GM23338 (cell line): Measurements from ENCODE around the gene ZCCHC8. TPM values are rescaled to one million over a fixed set of nuclear protein-coding genes. Genes with fewer than 3 reads are reported as not detected.
"Not testable (repeated sequence)": the region's sequence is repeated elsewhere in the genome, so short reads cannot be mapped to it uniquely, and the experiment has no call there.

Experiments used
- ATAC-seq: fragments of 200-7000 bp; cut with Tn5 transposase; 3 replicates; pipeline ENCODE4 v1.9.1; 2020
- DNase-seq: peaks from one replicate; pipeline ENCODE4 v3.0.0-alpha.2; 2015; ENCODE audit warnings: low spot score
- H2AFZ ChIP-seq: fragments of 200-600 bp; sonication (generic); 2 replicates; pipeline ENCODE4 v1.8.0; 2016; ENCODE audit warnings: antibody characterized with exemption, mild to moderate bottlenecking, moderate library complexity
- H3F3A ChIP-seq: fragments of 200-600 bp; sonication (generic); replicated peaks from 2 replicates; pipeline ENCODE4 v1.8.0; 2017; ENCODE audit warnings: antibody characterized with exemption, mixed run types, low read depth
- H3K27ac ChIP-seq: fragments of 200-600 bp; sonication (generic); 2 replicates; pipeline ENCODE4 v1.6.1; 2016; ENCODE audit warnings: low read depth
- H3K27me3 ChIP-seq: fragments of 200-600 bp; sonication (generic); 2 replicates; pipeline ENCODE4 v1.8.0; 2016; ENCODE audit warnings: mild to moderate bottlenecking, mixed run types, moderate library complexity; ENCODE audit not compliant: insufficient read depth
- H3K36me3 ChIP-seq: fragments of 200-600 bp; sonication (generic); 2 replicates; pipeline ENCODE4 v1.8.0; 2016; ENCODE audit warnings: mild to moderate bottlenecking; ENCODE audit not compliant: insufficient read depth
- H3K4me1 ChIP-seq: fragments of 200-600 bp; sonication (generic); 2 replicates; pipeline ENCODE4 v1.8.0; 2016; ENCODE audit warnings: mild to moderate bottlenecking, moderate library complexity; ENCODE audit not compliant: insufficient read depth
- H3K4me2 ChIP-seq: fragments of 200-600 bp; sonication (generic); 2 replicates; pipeline ENCODE4 v1.7.1; 2017; ENCODE audit warnings: mixed run types
- H3K4me3 ChIP-seq: fragments of 200-600 bp; sonication (generic); 2 replicates; pipeline ENCODE4 v1.6.1; 2016; ENCODE audit warnings: mixed run types
- H3K79me2 ChIP-seq: fragments of 200-600 bp; sonication (generic); replicated peaks from 2 replicates; pipeline ENCODE4 v1.8.0; 2017; ENCODE audit warnings: mild to moderate bottlenecking; ENCODE audit not compliant: insufficient read depth
- H3K9me2 ChIP-seq: fragments of 200-600 bp; sonication (generic); 2 replicates; pipeline ENCODE4 v1.8.0; 2017; ENCODE audit not compliant: insufficient read depth
- H4K20me1 ChIP-seq: fragments of 200-600 bp; sonication (generic); replicated peaks from 2 replicates; pipeline ENCODE4 v1.8.0; 2017; ENCODE audit warnings: mild to moderate bottlenecking; ENCODE audit not compliant: insufficient read depth
- H3K27ac Mint-ChIP-seq: 2 replicates; pipeline ENCODE4 v1.8.0; 2020; ENCODE audit warnings: inconsistent platforms, mild to moderate bottlenecking, moderate library complexity, mixed read lengths
- H3K27me3 Mint-ChIP-seq: 3 replicates; pipeline ENCODE4 v1.8.0; 2022; ENCODE audit warnings: low read depth, mild to moderate bottlenecking, moderate library complexity, mixed read lengths, inconsistent platforms; ENCODE audit not compliant: insufficient read depth, poor library complexity
- H3K36me3 Mint-ChIP-seq: 3 replicates; pipeline ENCODE4 v1.8.0; 2021; ENCODE audit warnings: low read depth, mild to moderate bottlenecking, inconsistent platforms, moderate library complexity, mixed read lengths
- H3K4me1 Mint-ChIP-seq: 3 replicates; pipeline ENCODE4 v1.8.0; 2020; ENCODE audit warnings: mild to moderate bottlenecking, inconsistent platforms, mixed read lengths
- H3K4me3 Mint-ChIP-seq: 3 replicates; pipeline ENCODE4 v1.8.0; 2021; ENCODE audit warnings: moderate library complexity, mild to moderate bottlenecking, inconsistent platforms, mixed read lengths
- H3K9me3 Mint-ChIP-seq: 3 replicates; pipeline ENCODE4 v1.8.0; 2020; ENCODE audit warnings: moderate library complexity, mild to moderate bottlenecking, inconsistent platforms, mixed read lengths
- EZH2 ChIP-seq: fragments of 200-600 bp; sonication (generic); IDR thresholded peaks from one replicate; pipeline ENCODE4 v1.8.0; 2017; ENCODE audit warnings: antibody characterized with exemption, mild to moderate bottlenecking, low read depth; ENCODE audit not compliant: unreplicated experiment
- NANOG ChIP-seq: IDR thresholded peaks from 2 replicates; pipeline ENCODE4 v1.6.1; 2016; ENCODE audit warnings: antibody characterized with exemption, borderline replicate concordance
- POLR2AphosphoS5 ChIP-seq: IDR thresholded peaks from 2 replicates; pipeline ENCODE4 v1.6.1; 2016; ENCODE audit warnings: antibody characterized with exemption, low read depth
- ZNF114 ChIP-seq: fragments of 250-450 bp; sonication (Bioruptor Pico); IDR thresholded peaks from 2 replicates; pipeline ENCODE4 v1.5.0; 2020; ENCODE audit warnings: mild to moderate bottlenecking, moderate library complexity
- polyA plus RNA-seq: library from polyadenylated mRNA; unstranded; fragments of >200 nt; fragmentation: Nextera tagmentation; extraction: Ambion mirVana; gene quantifications from 2 replicates; pipeline ENCODE4 v1.2.1, GENCODE V29; 2016
- total RNA-seq: library from RNA; depleted of rRNA; stranded (reverse); fragments of >200 nt; shearing (Covaris generic); gene quantifications from 2 replicates; pipeline ENCODE4 v1.2.3, GENCODE V29; 2014
- TF ChIP-seq, protein P1 (sequence below): IDR thresholded peaks from 2 replicates; pipeline ENCODE4 v1.6.1; 2016; ENCODE audit warnings: antibody characterized with exemption
- TF ChIP-seq, protein P2 (sequence below), 2 experiments: fragments of 200-600 bp in 1 of 2; sonication (generic) in 1 of 2; conservative IDR thresholded peaks; 2 replicates each; pipeline versions ENCODE4 v1.5.1 to v1.6.1; 2016 to 2017; ENCODE audit warnings: antibody characterized with exemption in 2 of 2, low read depth in 2 of 2, mild to moderate bottlenecking in 2 of 2, moderate library complexity in 1 of 2

Gene ZCCHC8
- total and polyA plus RNA-seq, 2 experiments from 2014 or later: 23.9 to 39.0 TPM

DNA sequence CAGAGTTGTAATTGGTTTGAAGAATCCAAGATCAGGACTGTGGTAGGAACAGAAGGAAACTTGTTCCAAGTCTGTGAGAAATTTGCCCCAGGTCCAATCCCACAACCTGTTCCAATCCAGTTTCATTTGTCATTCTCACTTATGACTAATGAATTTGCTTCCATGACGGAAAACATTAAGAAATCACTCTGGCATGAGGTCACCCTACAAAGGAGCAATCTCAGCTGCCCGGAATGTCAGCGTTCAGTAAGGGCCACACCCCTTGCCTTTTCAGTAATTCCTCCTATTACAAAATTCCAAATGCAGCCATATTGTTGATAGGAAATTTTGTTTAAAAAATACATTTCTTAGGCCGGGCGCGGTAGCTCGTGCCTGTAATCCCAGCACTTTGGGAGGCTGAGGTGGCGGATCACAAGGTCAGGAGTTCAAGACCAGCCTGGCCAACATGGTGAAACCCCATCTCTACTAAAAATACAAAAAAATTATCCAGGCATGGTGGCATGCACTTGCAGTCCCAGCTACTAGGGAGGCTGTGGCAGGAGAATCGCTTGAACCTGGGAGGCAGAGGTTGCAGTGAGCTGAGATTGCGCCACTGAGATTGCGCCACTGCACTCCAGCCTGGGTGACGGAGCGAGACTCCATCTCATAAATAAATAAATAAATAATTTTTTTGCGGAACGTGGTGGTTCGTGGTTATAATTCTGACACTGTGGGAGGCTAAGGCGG lies 36.3 kb downstream of the ZCCHC8 start:
- not testable (repeated sequence) for H3K36me3 Mint-ChIP-seq, H3K36me3 ChIP-seq, H3K27ac Mint-ChIP-seq, H3K4me1 ChIP-seq, ATAC-seq, H3F3A ChIP-seq, H3K27ac ChIP-seq, H3K4me2 ChIP-seq, H2AFZ ChIP-seq, DNase-seq, H3K4me1 Mint-ChIP-seq, H3K27me3 Mint-ChIP-seq, H3K4me3 Mint-ChIP-seq, H3K4me3 ChIP-seq, H3K9me2 ChIP-seq, H3K27me3 ChIP-seq, H3K79me2 ChIP-seq, H3K9me3 Mint-ChIP-seq, H4K20me1 ChIP-seq

DNA sequence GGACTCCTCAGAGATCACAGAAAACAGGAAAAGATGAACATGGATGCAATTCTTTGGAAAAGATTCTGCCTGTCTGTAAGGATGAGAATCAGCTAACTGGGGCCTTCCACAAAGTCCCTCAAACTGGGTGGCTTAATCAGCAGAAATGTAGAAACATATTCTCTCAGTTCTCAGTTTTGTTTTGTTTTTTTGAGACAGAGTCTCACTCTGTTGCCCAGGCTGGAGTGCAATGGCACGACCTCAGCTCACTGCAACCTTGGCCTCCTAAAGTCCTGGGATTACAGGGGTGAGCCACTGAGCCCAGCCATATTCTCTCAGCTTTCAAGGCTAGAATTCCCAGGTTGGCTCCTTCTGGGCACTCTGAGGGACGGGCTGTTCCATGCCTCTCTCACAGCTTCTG lies 40.1 kb downstream of the ZCCHC8 start:
- H3K27me3 Mint-ChIP-seq: peaks cover 2% of the 10 kb centered on the region
- H2AFZ ChIP-seq: no peak overlapping the region; the same call in 1 of the 2 replicates

DNA sequence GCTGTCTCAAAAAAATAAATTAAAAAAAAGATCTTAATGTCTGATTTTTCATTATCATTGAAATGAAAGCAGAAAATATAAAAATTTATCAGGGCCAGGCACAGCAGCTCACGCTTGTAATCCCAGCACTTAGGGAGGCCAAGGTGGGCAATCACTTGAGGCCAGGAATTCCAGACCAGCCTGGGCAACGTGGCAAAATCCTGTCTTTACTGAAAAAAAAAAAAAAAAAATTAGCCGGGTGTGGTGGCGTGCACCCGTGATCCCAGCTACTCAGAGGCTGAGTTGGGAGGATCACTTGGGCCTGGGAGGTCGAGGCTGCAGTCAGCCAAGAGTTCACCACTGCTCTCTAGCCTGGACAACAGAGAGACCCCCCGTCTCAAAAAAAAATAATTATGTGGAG lies 40.7 kb downstream of the ZCCHC8 start:
- Histone ChIP-seq H3K9me2 (no peaks in the 10 kb centered on the region), H4K20me1 (no peaks in the 10 kb centered on the region), H3K4me1 (no peaks in the 10 kb centered on the region), H3K79me2 (no peaks in the 10 kb centered on the region), H3K36me3 (no peaks in the 10 kb centered on the region), H3K27ac (no peak overlapping the region), H2AFZ (no peak overlapping the region), H3K27me3 (no peaks in the 10 kb centered on the region), H3K4me3 (no peak overlapping the region), H3F3A (no peaks in the 10 kb centered on the region), H3K4me2 (no peak overlapping the region)
- H3K9me3 Mint-ChIP-seq: no peaks in the 10 kb centered on the region
- H3K4me1 Mint-ChIP-seq: no peaks in the 10 kb centered on the region
- no peak overlapping the region for H3K27ac Mint-ChIP-seq
- TF ChIP-seq, protein P1, sequence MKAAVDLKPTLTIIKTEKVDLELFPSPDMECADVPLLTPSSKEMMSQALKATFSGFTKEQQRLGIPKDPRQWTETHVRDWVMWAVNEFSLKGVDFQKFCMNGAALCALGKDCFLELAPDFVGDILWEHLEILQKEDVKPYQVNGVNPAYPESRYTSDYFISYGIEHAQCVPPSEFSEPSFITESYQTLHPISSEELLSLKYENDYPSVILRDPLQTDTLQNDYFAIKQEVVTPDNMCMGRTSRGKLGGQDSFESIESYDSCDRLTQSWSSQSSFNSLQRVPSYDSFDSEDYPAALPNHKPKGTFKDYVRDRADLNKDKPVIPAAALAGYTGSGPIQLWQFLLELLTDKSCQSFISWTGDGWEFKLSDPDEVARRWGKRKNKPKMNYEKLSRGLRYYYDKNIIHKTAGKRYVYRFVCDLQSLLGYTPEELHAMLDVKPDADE: no peak
- TF ChIP-seq POLR2AphosphoS5: no peak
- TF ChIP-seq NANOG: no peak
- DNase-seq: no peak
- H3K27me3 Mint-ChIP-seq: peaks cover 2% of the 10 kb centered on the region
- H3K36me3 Mint-ChIP-seq: no peaks in the 10 kb centered on the region
- ATAC-seq: no peak
- H3K4me3 Mint-ChIP-seq: no peak overlapping the region

More for the DNA sequence above, 40.1 kb downstream of the ZCCHC8 start:
- no peaks in the 10 kb centered on the region for H3K9me3 Mint-ChIP-seq
- H3F3A ChIP-seq: no peaks in the 10 kb centered on the region
- H3K4me3 Mint-ChIP-seq: no peak overlapping the region
- no peak overlapping the region for H3K4me3 ChIP-seq
- TF ChIP-seq EZH2 (no peak), POLR2AphosphoS5 (no peak), ZNF114 (CRISPR knock-in tag) (no peak)
- TF ChIP-seq, protein P2, sequence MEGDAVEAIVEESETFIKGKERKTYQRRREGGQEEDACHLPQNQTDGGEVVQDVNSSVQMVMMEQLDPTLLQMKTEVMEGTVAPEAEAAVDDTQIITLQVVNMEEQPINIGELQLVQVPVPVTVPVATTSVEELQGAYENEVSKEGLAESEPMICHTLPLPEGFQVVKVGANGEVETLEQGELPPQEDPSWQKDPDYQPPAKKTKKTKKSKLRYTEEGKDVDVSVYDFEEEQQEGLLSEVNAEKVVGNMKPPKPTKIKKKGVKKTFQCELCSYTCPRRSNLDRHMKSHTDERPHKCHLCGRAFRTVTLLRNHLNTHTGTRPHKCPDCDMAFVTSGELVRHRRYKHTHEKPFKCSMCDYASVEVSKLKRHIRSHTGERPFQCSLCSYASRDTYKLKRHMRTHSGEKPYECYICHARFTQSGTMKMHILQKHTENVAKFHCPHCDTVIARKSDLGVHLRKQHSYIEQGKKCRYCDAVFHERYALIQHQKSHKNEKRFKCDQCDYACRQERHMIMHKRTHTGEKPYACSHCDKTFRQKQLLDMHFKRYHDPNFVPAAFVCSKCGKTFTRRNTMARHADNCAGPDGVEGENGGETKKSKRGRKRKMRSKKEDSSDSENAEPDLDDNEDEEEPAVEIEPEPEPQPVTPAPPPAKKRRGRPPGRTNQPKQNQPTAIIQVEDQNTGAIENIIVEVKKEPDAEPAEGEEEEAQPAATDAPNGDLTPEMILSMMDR (conservative IDR thresholded peaks at IDR 0.05; ENCODE audit: low read depth in 2 of 2): no peak
- H3K36me3 Mint-ChIP-seq: no peaks in the 10 kb centered on the region
- H3K36me3 ChIP-seq: no peaks in the 10 kb centered on the region
- ATAC-seq (no peak), DNase-seq (no peak)
- H3K27ac ChIP-seq: no peak overlapping the region
- H3K9me2 ChIP-seq: no peaks in the 10 kb centered on the region
- no peaks in the 10 kb centered on the region for H3K79me2 ChIP-seq
- H3K27ac Mint-ChIP-seq: no peak overlapping the region
- H3K27me3 ChIP-seq: no peaks in the 10 kb centered on the region
- H4K20me1 ChIP-seq: no peaks in the 10 kb centered on the region
- no peaks in the 10 kb centered on the region for H3K4me1 Mint-ChIP-seq
- no peaks in the 10 kb centered on the region for H3K4me1 ChIP-seq
- no peak overlapping the region for H3K4me2 ChIP-seq
